NCI-H128 (cell line): Measurements from ENCODE around the gene PKHD1.

Experiments
- DNase-seq: peaks from one replicate; lab custom pipeline; 2025; ENCODE audit not compliant: unreplicated experiment; lab: John Stamatoyannopoulos, UW

Gene PKHD1

DNA sequence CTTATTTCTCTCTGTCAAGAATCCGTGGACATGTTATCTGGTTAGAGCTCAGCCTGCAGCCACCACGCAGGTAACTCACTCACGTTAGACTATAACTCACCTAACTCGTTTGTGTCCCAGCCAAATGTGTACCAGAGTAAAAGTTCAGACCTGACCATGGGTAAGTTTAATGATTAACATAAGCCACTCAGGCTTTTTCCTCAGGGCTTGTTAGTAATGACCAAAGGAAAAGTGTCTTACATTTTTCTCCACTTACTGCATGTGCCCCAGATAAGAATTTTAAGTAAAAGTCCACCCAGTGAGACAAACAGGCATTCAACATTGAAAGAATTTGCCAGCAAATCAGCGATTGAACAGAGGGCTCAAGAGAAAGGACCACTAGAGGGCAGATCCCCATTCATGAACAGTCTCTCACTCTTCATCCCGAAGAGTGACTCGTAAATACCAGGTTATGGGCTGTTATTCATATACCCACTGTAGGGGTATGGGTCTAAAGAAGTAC, at the start of gene PKHD1:
Gene PKHD1, minus strand, starts transcription at position 116 of the 502 bp plus-strand sequence. CDS start 2,680 bp downstream, outside the sequence.
- DNase-seq = no peak

DNA sequence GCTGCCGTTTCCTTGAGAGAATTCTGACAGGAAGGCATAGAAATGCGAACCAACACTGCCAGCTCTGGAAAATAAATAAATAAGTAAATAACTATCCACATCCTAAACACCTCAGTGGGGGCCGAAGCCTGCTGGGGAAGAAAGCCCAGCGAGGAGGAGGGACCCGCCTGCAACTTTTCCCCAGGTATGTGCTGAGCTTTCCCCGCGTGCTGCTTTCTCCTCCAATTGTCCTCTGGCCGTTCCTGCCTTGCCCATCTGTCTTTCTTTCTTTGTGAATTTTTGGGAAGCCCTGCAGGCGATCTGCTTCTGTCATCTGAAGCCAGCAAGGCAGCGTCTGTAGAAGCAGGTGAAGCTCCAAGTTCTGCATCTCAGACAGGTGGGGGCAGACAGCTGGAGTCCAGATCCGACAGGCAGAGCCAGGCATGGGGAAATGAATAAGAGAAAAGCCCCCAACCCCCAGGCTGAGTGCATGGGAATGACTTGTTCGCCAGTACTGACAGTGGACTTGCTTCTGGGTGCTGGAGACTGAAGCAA, 49.6 kb upstream of the PKHD1 start:
- no peak for DNase-seq

DNA sequence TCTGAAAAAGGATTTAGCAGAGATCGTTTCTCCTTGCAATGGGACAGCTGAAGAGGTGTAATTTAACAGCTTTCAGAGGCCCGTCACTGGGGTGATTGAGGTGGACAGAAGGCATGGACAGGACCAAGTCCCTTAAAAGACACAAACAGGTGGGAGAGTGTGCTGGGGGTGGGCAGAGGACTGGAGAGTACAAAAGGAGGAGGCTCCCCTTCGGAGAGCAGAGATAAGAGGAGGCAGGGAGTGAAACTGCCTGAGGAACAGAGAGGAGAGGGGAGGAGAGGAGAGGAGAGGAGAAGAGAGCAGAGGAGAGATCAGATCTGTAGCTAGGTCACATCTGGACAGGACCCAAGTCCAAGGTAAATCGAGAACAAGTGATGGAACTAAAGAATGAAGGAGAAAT, 48.6 kb upstream of the PKHD1 start:
- no peak for DNase-seq

DNA sequence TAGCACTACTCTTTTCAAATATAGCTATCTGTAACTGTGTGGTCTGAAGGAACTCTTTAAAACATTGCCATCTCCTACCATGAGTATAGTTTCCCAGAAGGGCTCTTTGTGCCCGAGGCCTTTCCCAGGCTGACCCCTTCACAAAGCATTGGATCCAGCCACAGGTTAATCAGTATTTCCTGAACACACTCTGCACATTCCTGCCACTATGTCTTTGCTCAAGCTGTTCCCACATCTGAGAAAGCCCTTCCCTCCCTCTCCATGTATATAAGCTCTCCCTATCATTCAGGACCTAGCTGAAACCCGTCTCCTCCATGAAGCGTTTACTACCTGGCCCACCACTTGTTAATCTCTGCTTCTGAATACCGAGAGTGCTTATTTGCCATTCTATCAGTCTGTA, 47.8 kb upstream of the PKHD1 start:
- DNase-seq = no peak

- DNase-seq = no peak
Measured at GRCh38 chr6:52134011-52134410, 46.6 kb upstream of the PKHD1 start.

DNA sequence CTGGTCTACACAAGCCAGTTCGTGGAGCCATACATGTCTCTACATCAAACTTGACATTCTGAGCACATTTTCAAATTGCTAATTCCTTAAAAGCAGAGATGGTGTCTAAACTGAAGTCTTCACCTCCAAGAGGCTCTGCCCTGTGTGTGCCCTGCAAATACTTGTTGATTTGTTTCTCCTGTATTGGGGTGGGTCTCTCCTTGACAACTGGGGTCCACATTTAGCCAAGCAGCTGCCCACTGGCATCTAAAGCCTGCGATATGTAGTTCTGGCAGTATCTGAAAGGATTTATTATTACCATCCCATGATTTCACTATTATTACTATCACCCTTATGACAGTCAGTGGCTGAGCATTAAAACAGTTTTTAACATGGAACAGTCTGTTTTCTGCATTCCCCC, 45.9 kb upstream of the PKHD1 start:
- no peak for DNase-seq

GRCh38 chr6:52132292-52132691, 44.9 kb upstream of the PKHD1 start:
- no peak for DNase-seq

GRCh38 chr6:52130440-52130839, 43.0 kb upstream of the PKHD1 start:
- DNase-seq = no peak

- no peak for DNase-seq
Measured at GRCh38 chr6:52127957-52128356, 40.5 kb upstream of the PKHD1 start.

- no peak for DNase-seq
Measured at GRCh38 chr6:52126231-52126630, 38.8 kb upstream of the PKHD1 start.

DNA sequence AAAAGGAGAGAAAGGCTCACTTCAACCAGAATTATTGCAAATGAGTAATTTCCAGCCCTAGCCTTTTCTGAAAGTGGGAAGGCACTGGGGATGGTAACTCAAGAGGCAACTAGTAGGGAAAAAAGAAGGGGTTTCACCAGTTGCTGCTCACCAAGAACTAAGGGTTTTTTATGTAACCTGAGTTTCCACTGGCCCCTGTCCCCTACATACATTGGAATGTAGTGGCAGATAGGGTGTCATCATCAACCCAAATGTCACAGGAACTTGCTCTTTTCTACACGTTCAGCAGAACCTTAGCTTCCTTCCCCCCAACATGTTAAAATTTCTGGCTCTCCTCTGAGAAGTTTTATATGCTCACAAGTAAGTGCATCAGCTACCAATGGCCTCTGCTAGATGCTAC, 38.2 kb upstream of the PKHD1 start:
- no peak for DNase-seq

DNA sequence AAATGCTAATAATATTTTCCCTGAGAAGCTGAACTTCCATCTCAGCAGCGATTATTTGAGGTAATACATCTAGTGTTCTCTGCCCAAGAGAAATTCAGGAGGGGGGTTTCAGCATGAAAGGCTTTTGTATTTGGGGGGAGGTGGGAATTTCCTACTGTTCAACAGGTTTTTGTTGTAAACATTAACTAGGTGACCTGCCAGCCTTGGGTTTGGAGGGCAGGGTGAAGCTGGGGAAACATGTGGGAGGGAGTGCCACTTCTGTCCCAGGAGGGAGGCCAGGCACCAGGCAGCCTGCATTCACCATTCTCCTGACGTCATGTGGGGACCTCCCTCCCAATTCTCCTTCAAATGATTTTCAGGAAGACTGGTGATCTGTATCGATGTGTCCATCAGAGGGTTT, 37.7 kb upstream of the PKHD1 start:
- no peak for DNase-seq

GRCh38 chr6:52124126-52125121, 37.0 kb upstream of the PKHD1 start:
- no peak for DNase-seq

DNA sequence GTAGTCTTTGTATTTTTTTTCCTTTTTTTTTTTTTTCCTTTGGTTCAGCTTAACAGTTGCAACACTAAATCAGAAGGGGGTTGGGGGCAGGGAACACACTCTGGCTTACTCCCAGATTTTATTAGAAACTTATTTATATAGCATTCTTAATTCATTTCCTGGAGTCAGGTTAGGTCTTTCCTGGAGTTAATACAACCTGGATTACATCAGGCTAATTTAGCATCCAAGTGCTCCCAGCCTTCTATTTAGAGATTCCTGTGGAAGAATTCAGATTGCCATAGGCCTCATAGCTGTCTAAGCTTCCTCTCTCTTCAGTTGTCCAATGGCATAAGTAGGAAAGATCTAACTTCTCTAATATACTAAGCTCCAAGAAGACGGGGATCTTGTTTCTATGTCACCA, 35.8 kb upstream of the PKHD1 start:
- no peak for DNase-seq

GRCh38 chr6:52117352-52117751, 29.9 kb upstream of the PKHD1 start:
- no peak for DNase-seq

DNA sequence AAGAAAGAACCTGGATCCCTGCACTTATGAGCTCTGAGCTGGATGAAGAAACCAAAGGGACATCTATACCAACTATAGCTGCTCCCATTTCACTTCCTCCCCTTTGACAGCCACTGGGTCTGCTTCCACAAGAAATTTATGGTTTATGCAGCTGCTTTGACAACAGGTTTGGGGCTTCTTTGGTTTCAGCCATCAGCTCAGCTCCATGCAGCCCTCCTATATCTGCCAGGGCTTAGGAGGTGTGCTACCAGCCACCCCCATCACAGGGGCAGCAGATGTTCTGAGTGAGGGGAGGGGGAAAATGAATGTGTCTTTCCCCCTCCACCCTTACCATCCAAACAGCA, 29.2 kb upstream of the PKHD1 start:
- DNase-seq = no peak

DNA sequence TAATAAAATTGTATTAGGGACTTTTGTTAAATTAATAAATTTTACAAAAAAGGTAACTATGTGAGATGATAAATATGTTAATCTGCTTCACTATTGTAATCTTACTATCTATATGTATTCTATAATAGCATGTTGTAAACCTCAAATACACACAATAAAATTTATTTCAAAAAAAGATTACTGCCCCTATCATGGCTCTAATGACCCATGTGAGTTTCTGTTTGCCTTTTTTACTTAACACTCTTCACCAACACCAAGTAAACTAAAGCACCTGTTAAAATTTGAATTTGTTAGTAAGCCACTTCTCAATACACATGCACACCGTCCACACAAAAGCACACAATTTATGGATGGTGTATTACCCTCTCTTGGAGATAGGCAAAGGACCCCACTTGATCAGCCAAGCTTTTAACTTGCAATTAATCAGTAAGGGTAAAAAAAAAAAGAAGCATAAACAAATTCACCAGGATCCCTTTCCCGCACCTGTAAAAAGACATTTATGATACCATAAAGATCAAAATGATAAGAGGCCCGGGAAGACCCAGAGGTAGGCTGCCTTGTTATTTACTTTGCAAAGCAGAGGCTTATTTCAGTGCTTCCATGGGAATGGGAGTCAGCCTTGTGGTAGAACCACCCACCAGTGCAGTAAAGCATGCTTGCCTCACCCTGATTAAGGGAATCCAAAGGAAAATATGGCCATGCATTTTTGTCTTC, 28.6 kb upstream of the PKHD1 start:
- no peak for DNase-seq

GRCh38 chr6:52115145-52115741, 27.8 kb upstream of the PKHD1 start:
- no peak for DNase-seq

DNA sequence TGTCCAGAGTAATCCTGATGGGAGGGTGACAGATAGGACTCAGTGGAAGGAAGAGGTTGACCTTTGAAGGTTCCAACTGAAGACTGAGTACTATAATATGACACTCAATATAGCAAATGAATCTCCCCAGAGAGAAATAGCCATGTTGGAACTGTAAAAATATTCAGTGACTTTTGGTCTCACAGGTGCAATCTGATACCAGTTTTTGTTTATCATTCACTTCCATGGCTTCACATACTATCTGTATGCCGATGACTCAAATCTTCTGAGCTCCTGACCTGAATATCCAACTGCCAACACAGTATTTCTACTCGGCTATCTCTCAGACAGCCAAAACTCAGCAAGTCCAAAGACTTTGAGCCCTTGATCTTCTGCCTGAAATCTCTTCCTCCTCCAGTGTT, 21.8 kb upstream of the PKHD1 start:
- DNase-seq = no peak

GRCh38 chr6:52108128-52108527, 20.7 kb upstream of the PKHD1 start:
- DNase-seq = no peak

- no peak for DNase-seq
Measured at GRCh38 chr6:52106994-52107393, 19.6 kb upstream of the PKHD1 start.
